HepG2 (cell line): ENCODE measurements around the gene GADD45GIP1.

ENCODE experiments used
- EZH2 ChIP-seq: conservative IDR thresholded peaks from 2 replicates; pipeline ENCODE4 v1.6.1; 2012; ENCODE audit warnings: mild to moderate bottlenecking, low read depth, low read length, moderate library complexity
- MBNL3 ChIP-seq: fragments of 250-450 bp; sonication (Bioruptor Pico); conservative IDR thresholded peaks from 2 replicates; pipeline ENCODE4 v1.8.0; 2022; ENCODE audit warnings: mild to moderate bottlenecking, inconsistent platforms
- POLR2AphosphoS5 ChIP-seq: IDR thresholded peaks from 2 replicates; pipeline ENCODE4 v1.6.1; 2012; ENCODE audit warnings: low read depth, low read length
- SMAD3 ChIP-seq: sonication (generic); formaldehyde crosslinking; IDR thresholded peaks from 2 replicates; pipeline ENCODE4 v1.4.0; 2020; ENCODE audit warnings: missing genetic modification reagents
- STAG1 ChIP-seq: sonication (generic); formaldehyde crosslinking; IDR thresholded peaks from 2 replicates; pipeline ENCODE4 v1.4.0; 2020; ENCODE audit warnings: missing genetic modification reagents
- ZNF83 ChIP-seq: sonication (generic); formaldehyde crosslinking; IDR thresholded peaks from 2 replicates; pipeline ENCODE4 v1.4.0; 2020; ENCODE audit warnings: missing genetic modification reagents, mild to moderate bottlenecking, borderline replicate concordance
- ZNF850 ChIP-seq: sonication (generic); formaldehyde crosslinking; conservative IDR thresholded peaks from 2 replicates; pipeline ENCODE4 v1.9.0; 2021; ENCODE audit warnings: mild to moderate bottlenecking, missing genetic modification reagents
- TF ChIP-seq, protein P1 (sequence below): IDR thresholded peaks from 2 replicates; pipeline ENCODE4 v1.6.1; 2016; ENCODE audit warnings: missing compliant biosample characterization, missing genetic modification reagents, borderline replicate concordance
- TF ChIP-seq, protein P2 (sequence below): sonication (generic); formaldehyde crosslinking; IDR thresholded peaks from 2 replicates; pipeline ENCODE4 v1.5.0; 2020; ENCODE audit warnings: mild to moderate bottlenecking, missing genetic modification reagents, moderate library complexity
- TF ChIP-seq, protein P3 (sequence below): sonication (generic); formaldehyde crosslinking; IDR thresholded peaks from 2 replicates; pipeline ENCODE4 v1.4.0; 2020; ENCODE audit warnings: missing genetic modification reagents, borderline replicate concordance

DNA sequence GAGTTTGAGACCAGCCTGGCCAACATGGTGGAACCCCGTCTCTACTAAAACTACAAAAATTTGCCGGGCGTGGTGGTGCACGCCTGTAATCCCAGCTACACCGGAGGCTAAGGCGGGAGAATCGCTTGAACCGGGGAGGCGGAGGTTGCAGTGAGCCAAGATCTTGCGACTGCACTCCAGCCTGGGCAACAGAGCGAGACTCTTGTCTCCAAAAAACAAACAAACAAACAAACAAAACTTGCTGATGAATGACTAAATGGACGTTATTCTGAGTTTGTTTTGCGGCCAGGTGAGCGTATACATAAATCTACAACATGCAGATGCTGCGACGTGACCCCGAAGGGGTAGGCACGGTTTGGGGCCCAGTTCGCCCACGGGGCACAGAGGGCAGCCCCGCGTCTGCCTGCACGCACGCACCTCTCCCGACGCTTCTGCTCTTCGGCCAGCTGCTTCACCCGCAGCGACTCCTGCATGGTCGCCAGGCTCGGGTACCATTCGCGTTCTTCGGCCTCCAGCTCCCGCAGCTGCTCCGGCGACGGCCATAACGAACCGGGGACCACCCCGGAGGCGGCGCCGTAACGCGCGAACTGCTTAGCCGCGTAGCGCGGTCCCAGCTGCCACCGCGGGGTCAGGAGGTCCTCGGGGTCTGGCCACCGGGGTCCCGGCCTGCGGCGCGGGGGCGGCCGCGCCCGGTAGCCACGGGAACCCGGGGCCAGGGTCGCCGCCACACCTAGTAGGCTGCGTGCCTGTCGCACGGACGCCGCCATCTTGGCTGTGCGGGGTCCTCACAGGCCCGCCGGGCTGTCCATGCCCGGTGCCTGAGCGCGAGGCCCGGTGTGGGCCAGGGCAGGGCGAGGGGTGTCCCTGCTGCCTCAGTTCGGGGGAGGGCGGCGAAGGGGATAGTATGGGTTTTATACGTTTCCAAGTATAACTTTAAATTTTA, at the start of gene GADD45GIP1:
- TF ChIP-seq ZNF83 (CRISPR knock-in tag): no peak
- peak; percentile 90 for TF ChIP-seq POLR2AphosphoS5
- no peak for TF ChIP-seq MBNL3 (CRISPR knock-in tag)
- TF ChIP-seq, protein P1, sequence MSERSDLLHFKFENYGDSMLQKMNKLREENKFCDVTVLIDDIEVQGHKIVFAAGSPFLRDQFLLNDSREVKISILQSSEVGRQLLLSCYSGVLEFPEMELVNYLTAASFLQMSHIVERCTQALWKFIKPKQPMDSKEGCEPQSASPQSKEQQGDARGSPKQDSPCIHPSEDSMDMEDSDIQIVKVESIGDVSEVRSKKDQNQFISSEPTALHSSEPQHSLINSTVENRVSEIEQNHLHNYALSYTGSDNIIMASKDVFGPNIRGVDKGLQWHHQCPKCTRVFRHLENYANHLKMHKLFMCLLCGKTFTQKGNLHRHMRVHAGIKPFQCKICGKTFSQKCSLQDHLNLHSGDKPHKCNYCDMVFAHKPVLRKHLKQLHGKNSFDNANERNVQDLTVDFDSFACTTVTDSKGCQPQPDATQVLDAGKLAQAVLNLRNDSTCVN (CRISPR knock-in tag): 0 out of 2 replicates have a peak, but pooled peaks have one; percentile 54
- no peak for TF ChIP-seq EZH2
- TF ChIP-seq, protein P2, sequence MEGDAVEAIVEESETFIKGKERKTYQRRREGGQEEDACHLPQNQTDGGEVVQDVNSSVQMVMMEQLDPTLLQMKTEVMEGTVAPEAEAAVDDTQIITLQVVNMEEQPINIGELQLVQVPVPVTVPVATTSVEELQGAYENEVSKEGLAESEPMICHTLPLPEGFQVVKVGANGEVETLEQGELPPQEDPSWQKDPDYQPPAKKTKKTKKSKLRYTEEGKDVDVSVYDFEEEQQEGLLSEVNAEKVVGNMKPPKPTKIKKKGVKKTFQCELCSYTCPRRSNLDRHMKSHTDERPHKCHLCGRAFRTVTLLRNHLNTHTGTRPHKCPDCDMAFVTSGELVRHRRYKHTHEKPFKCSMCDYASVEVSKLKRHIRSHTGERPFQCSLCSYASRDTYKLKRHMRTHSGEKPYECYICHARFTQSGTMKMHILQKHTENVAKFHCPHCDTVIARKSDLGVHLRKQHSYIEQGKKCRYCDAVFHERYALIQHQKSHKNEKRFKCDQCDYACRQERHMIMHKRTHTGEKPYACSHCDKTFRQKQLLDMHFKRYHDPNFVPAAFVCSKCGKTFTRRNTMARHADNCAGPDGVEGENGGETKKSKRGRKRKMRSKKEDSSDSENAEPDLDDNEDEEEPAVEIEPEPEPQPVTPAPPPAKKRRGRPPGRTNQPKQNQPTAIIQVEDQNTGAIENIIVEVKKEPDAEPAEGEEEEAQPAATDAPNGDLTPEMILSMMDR (CRISPR knock-in tag): 0 out of 2 replicates have a peak, but pooled peaks have one; percentile 5
- TF ChIP-seq, protein P3, sequence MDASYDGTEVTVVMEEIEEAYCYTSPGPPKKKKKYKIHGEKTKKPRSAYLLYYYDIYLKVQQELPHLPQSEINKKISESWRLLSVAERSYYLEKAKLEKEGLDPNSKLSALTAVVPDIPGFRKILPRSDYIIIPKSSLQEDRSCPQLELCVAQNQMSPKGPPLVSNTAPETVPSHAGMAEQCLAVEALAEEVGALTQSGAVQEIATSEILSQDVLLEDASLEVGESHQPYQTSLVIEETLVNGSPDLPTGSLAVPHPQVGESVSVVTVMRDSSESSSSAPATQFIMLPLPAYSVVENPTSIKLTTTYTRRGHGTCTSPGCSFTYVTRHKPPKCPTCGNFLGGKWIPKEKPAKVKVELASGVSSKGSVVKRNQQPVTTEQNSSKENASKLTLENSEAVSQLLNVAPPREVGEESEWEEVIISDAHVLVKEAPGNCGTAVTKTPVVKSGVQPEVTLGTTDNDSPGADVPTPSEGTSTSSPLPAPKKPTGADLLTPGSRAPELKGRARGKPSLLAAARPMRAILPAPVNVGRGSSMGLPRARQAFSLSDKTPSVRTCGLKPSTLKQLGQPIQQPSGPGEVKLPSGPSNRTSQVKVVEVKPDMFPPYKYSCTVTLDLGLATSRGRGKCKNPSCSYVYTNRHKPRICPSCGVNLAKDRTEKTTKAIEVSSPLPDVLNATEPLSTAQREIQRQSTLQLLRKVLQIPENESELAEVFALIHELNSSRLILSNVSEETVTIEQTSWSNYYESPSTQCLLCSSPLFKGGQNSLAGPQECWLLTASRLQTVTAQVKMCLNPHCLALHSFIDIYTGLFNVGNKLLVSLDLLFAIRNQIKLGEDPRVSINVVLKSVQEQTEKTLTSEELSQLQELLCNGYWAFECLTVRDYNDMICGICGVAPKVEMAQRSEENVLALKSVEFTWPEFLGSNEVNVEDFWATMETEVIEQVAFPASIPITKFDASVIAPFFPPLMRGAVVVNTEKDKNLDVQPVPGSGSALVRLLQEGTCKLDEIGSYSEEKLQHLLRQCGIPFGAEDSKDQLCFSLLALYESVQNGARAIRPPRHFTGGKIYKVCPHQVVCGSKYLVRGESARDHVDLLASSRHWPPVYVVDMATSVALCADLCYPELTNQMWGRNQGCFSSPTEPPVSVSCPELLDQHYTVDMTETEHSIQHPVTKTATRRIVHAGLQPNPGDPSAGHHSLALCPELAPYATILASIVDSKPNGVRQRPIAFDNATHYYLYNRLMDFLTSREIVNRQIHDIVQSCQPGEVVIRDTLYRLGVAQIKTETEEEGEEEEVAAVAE (CRISPR knock-in tag): no peak
- no peak for TF ChIP-seq STAG1
- TF ChIP-seq SMAD3 (CRISPR knock-in tag): 0 out of 2 replicates have a peak, but pooled peaks have one; percentile 15
- TF ChIP-seq ZNF850: 0 out of 2 replicates have a peak, but pooled peaks have one; percentile 40
